Measurements from ENCODE around the gene TNIK.

- TF ChIP-seq, protein P1, sequence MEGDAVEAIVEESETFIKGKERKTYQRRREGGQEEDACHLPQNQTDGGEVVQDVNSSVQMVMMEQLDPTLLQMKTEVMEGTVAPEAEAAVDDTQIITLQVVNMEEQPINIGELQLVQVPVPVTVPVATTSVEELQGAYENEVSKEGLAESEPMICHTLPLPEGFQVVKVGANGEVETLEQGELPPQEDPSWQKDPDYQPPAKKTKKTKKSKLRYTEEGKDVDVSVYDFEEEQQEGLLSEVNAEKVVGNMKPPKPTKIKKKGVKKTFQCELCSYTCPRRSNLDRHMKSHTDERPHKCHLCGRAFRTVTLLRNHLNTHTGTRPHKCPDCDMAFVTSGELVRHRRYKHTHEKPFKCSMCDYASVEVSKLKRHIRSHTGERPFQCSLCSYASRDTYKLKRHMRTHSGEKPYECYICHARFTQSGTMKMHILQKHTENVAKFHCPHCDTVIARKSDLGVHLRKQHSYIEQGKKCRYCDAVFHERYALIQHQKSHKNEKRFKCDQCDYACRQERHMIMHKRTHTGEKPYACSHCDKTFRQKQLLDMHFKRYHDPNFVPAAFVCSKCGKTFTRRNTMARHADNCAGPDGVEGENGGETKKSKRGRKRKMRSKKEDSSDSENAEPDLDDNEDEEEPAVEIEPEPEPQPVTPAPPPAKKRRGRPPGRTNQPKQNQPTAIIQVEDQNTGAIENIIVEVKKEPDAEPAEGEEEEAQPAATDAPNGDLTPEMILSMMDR (conservative IDR thresholded peaks at IDR 0.05; ENCODE audit: low read length), result no peak
- TF ChIP-seq EZH2phosphoT487 (IDR thresholded peaks at IDR 0.05; ENCODE audit: borderline replicate concordance), result no peak
These were observed 119.8 kb downstream of the TNIK start for GRCh38 chr3:171340434-171340833.

All from Loucy (cell line).